Karpas-422 (cell line): ENCODE results near the gene KIF23. TPM values are rescaled to one million over a fixed set of nuclear protein-coding genes. Genes with fewer than 3 reads are reported as not detected.
"Not testable (repeated sequence)": the region's sequence is repeated elsewhere in the genome, so short reads cannot be mapped to it uniquely, and the experiment has no call there.

Experiments
- DNase-seq: peaks from one replicate; pipeline ENCODE4 v3.0.0-alpha.2; 2015
- H2AFZ ChIP-seq: fragments of 200-600 bp; sonication (generic); 2 replicates; pipeline ENCODE4 v1.6.1; 2014; ENCODE audit warnings: antibody characterized with exemption, low read length, mixed read lengths
- H3K27ac ChIP-seq: fragments of 200-600 bp; sonication (generic); 2 replicates; pipeline ENCODE4 v1.5.1; 2014; ENCODE audit warnings: mild to moderate bottlenecking, low read length, moderate library complexity
- H3K27me3 ChIP-seq: fragments of 200-600 bp; sonication (generic); 2 replicates; pipeline ENCODE4 v1.6.1; 2014; ENCODE audit warnings: low read length, mixed read lengths
- H3K36me3 ChIP-seq: fragments of 200-600 bp; sonication (generic); 2 replicates; pipeline ENCODE4 v1.6.1; 2014; ENCODE audit warnings: low read length, mixed read lengths; ENCODE audit not compliant: insufficient read depth
- H3K4me1 ChIP-seq: fragments of 200-600 bp; sonication (generic); 2 replicates; pipeline ENCODE4 v1.6.1; 2014; ENCODE audit warnings: mild to moderate bottlenecking, low read length, mixed read lengths
- H3K4me2 ChIP-seq: fragments of 200-600 bp; sonication (generic); 2 replicates; pipeline ENCODE4 v1.6.1; 2014; ENCODE audit warnings: low read length, low read depth, mild to moderate bottlenecking; ENCODE audit not compliant: poor library complexity, severe bottlenecking
- H3K4me3 ChIP-seq: fragments of 200-600 bp; sonication (generic); 2 replicates; pipeline ENCODE4 v1.5.1; 2014; ENCODE audit warnings: mild to moderate bottlenecking, antibody characterized with exemption, low read length, mixed read lengths
- H3K79me2 ChIP-seq: fragments of 200-600 bp; sonication (generic); 2 replicates; pipeline ENCODE4 v1.6.1; 2014; ENCODE audit warnings: mild to moderate bottlenecking, low read length, mixed read lengths
- H3K9ac ChIP-seq: fragments of 200-600 bp; sonication (generic); 2 replicates; pipeline ENCODE4 v1.6.0; 2014; ENCODE audit warnings: low read length
- H3K9me2 ChIP-seq: fragments of 200-600 bp; sonication (generic), shearing (Covaris generic); replicated peaks from 2 replicates; pipeline ENCODE4 v1.6.0; 2014; ENCODE audit warnings: mild to moderate bottlenecking, low read length, moderate library complexity; ENCODE audit not compliant: insufficient read depth
- H3K9me3 ChIP-seq: fragments of 300-700, 200-600 bp; sonication (generic); 2 replicates; pipeline ENCODE4 v1.6.1; 2014; ENCODE audit warnings: low read length, mixed read lengths
- H4K20me1 ChIP-seq: fragments of 200-600 bp; sonication (generic); 2 replicates; pipeline ENCODE4 v1.6.1; 2014; ENCODE audit warnings: mild to moderate bottlenecking, antibody characterized with exemption, low read length, low read depth; ENCODE audit not compliant: insufficient read depth
- total RNA-seq: library from RNA; depleted of rRNA; stranded (reverse); fragments of >200 nt; shearing (Covaris generic); gene quantifications from 2 replicates; pipeline ENCODE4 v1.2.3, GENCODE V29; 2014; ENCODE audit warnings: low replicate concordance

The KIF23 gene
- total RNA-seq, 1 experiment from 2014 or later, result 32.4 TPM

DNA sequence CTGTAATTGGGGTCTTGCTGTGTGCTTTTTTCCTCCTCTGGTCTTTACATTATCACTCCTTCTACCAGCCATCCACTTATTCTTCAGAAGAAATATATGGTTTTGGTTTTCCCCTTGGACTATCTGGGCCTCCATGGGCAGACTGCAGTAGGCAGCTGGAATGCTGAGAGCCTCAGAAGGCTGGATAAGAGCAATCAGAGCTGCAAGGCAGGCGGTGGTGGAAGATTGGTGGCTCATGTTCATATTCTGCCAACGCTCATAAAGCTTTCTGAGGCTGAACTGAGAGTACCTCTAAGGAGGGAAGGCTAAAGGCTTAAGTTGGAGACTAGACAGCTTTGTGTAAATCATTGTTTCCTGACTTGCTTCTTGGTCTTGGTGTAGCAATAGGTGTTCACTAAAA lies 32.8 kb downstream of the KIF23 start:
- no peak for DNase-seq
- Histone ChIP-seq H3K4me2 (no peak overlapping the region), H3K27ac (no peak overlapping the region), H3K9me3 (no peaks in the 10 kb centered on the region), H3K9ac (no peak overlapping the region), H3K4me3 (no peak overlapping the region), H3K79me2 (peaks cover 8% of the 10 kb centered on the region), H2AFZ (no peak overlapping the region), H3K4me1 (peaks cover 8% of the 10 kb centered on the region), H4K20me1 (no peaks in the 10 kb centered on the region), H3K36me3 (peaks cover 49% of the 10 kb centered on the region; the same call in 1 of the 2 replicates), H3K9me2 (no peaks in the 10 kb centered on the region), H3K27me3 (no peaks in the 10 kb centered on the region)

DNA sequence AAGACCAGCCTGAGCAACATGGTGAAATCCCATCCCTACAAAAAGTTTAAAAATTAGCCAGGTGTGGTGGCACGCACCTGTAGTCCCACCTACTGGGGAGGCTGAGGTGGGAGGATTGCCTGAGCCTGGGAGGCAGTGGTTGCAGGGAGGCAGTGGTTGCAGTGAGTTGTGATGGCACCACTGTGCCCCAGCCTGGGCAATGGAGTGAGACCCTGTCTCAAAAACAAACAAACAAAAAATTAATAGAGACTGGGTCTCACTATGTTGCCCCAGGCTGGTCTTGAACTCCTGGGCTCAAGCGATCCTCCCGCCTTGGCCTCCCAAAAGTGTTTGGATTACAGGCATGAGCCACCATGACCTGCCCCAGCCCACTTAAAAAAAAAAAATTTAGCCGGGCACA lies 36.1 kb downstream of the KIF23 start:
- H3K4me2 ChIP-seq, H3K27ac ChIP-seq, H3K9me3 ChIP-seq, H3K27me3 ChIP-seq, H3K4me3 ChIP-seq, DNase-seq, H3K9ac ChIP-seq, H2AFZ ChIP-seq, H3K9me2 ChIP-seq: not testable (repeated sequence)
- Histone ChIP-seq H3K36me3 (peaks cover 48% of the 10 kb centered on the region), H4K20me1 (peaks cover 23% of the 10 kb centered on the region), H3K4me1 (peaks cover 32% of the 10 kb centered on the region), H3K79me2 (peaks cover 17% of the 10 kb centered on the region)

DNA sequence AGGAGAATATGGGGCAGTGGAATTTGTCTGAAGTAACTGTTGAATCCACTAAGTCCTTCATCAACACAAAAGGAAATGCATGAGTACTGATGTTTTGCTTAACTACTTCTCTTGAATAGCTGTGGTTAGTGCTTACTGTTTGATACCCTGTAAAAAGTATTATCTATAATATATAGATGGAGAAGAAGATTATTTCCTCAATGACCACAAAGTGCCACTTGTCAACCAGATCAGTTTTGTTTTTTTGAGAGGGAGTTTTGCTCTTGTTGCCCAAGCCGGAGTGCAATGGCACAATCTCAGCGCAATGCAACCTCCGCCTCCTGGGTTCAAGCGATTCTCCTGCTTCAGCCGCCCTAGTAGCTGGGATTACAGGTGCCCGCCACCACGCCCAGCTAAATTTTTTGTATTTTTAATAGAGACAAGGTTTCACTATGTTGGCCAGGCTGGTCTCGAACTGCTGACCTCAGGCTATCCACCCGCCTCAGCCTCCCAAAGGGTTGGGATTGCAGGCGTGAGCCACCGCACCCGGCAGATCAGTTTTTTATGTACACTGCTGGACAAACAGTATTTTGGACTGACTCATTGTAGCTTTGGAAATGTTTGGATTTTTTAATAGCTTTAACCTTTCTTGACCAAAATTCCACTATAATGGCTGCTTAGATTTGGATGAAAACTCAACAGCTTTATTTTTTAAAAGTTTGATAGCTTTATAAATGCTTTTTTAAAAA lies 37.0 kb downstream of the KIF23 start:
- Histone ChIP-seq H4K20me1 (peaks cover 29% of the 10 kb centered on the region), H3K36me3 (peaks cover 48% of the 10 kb centered on the region), H3K27me3 (no peaks in the 10 kb centered on the region), H3K9me3 (no peaks in the 10 kb centered on the region), H3K4me2 (peak overlapping the region; percentile 89), H3K4me1 (peaks cover 36% of the 10 kb centered on the region), H3K79me2 (peaks cover 17% of the 10 kb centered on the region), H3K27ac (peak overlapping the region; percentile 83), H3K9me2 (no peaks in the 10 kb centered on the region), H3K9ac (peak overlapping the region; percentile 72), H3K4me3 (peak overlapping the region; percentile 97), H2AFZ (no peak overlapping the region)
- DNase-seq, result no peak

DNA sequence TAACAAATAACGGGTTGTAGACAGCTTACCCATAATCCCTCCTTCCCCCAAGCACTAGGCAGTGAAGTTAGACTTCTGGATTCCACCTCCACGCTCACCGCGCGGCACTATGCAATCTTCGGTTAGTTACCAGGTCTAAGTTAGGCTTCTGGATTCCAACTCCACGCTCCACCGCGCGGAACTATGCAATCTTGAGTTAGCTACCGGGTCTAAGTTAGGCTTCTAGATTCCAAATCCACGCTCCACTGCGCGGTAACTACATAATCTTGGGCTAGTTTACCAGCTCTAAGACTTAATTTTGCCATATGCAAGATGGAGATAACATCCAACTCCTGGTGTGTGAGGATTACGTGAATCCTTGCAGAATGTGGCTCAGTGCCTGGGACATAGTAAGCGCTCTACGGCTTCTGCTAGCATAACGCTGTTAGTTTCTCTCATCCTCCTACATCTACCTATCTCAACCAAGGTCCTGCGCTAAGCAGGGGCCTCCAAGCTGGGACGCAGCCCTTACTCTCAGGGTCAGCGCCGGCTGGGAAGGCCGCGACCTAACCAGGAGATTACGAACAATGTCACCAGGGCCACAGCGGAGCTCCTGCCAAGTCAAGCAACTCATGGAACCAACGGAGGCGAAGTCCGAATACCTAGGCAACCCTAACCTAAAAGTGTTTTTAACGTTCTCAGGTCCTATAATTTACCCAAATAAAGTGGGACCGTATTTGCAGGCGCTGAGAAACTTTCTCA lies 38.0 kb downstream of the KIF23 start:
- Histone ChIP-seq H3K36me3 (peaks cover 43% of the 10 kb centered on the region), H3K9me2 (no peaks in the 10 kb centered on the region), H3K27ac (peak overlapping the region; percentile 83), H3K27me3 (no peaks in the 10 kb centered on the region), H3K4me2 (peak overlapping the region; percentile 89), H4K20me1 (peaks cover 36% of the 10 kb centered on the region), H3K9ac (peak overlapping the region; percentile 72), H3K9me3 (no peaks in the 10 kb centered on the region), H3K79me2 (peaks cover 17% of the 10 kb centered on the region), H2AFZ (peak overlapping the region; percentile 46), H3K4me1 (peaks cover 37% of the 10 kb centered on the region), H3K4me3 (peak overlapping the region; percentile 97)
- DNase-seq, result peak; percentile 65

DNA sequence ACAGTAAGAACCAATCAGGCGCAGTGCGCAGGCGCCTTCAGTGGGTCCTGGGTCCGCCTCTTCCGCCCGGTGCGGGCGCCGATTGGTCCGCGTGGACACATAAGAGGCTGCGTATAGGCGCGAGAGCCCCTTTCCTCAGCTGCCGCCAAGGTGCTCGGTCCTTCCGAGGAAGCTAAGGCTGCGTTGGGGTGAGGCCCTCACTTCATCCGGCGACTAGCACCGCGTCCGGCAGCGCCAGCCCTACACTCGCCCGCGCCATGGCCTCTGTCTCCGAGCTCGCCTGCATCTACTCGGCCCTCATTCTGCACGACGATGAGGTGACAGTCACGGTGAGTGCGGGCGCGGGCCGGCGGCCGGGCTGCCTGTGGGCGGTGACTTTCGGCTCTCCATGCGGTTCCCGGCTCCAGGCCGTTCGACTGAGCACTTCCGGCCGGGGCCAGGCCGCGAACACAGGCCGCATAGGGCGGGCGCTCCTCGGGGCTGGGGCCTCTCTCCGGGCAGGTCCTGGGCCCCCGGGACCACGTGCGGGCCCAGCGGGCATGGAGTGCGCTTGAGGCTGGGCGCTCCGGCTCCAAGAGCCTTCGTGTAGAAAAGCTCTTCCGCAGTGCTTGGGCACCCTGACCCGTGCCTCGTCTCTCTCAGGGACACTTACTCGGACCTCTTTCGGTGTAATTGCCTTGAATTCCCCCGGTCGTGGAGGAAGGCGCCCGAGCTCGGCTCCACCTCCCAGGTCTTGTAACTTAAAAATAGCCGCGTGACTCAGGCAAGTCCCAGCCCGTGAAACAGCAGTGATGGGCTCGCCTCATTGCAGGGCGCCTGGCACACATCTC lies 38.8 kb downstream of the KIF23 start, which contains the start of gene RPLP1:
Gene RPLP1 (plus strand): TSS at position 127 of the 830 bp plus-strand sequence. CDS start 131 bp downstream, at position 258.
- peaks cover 43% of the 10 kb centered on the region for H4K20me1 ChIP-seq
- H3K27me3 ChIP-seq, result no peaks in the 10 kb centered on the region
- peak within 1 kb of the TSS; percentile 46 for H2AFZ ChIP-seq
- H3K4me3 ChIP-seq, result peak within 1 kb of the TSS; percentile 97
- peak; percentile 98 for DNase-seq
- peak within 1 kb of the TSS; percentile 97 for H3K9ac ChIP-seq
- no peaks in the 10 kb centered on the region for H3K9me3 ChIP-seq
- H3K4me1 ChIP-seq, result peaks cover 42% of the 10 kb centered on the region
- H3K79me2 ChIP-seq, result peaks cover 17% of the 10 kb centered on the region
- no peaks in the 10 kb centered on the region for H3K9me2 ChIP-seq
- H3K4me2 ChIP-seq, result peak within 1 kb of the TSS; percentile 98
- peak within 1 kb of the TSS; percentile 83 for H3K27ac ChIP-seq
- peaks cover 38% of the 10 kb centered on the region for H3K36me3 ChIP-seq

DNA sequence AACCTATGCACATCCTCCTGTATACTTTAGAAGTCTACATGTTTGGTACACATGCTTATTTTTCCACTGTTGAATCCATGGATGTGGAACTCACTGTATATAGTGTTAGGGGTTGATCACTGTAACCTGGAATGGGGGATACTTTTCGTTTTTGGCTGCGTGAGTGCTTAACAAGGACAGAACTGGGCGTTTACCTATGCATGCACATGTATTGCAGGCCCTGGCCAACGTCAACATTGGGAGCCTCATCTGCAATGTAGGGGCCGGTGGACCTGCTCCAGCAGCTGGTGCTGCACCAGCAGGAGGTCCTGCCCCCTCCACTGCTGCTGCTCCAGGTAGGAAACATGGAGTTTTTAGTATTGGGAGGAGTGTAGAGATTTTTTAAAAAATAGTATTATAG lies 40.8 kb downstream of the KIF23 start:
- H3K36me3 ChIP-seq, result peaks cover 32% of the 10 kb centered on the region
- no peaks in the 10 kb centered on the region for H3K27me3 ChIP-seq
- no peak overlapping the region for H3K27ac ChIP-seq
- no peaks in the 10 kb centered on the region for H3K9me2 ChIP-seq
- peak overlapping the region; percentile 98 for H3K4me2 ChIP-seq
- no peaks in the 10 kb centered on the region for H3K9me3 ChIP-seq
- peaks cover 17% of the 10 kb centered on the region for H3K79me2 ChIP-seq
- H3K9ac ChIP-seq, result no peak overlapping the region
- DNase-seq, result no peak
- no peak overlapping the region for H2AFZ ChIP-seq
- peaks cover 43% of the 10 kb centered on the region for H4K20me1 ChIP-seq
- no peak overlapping the region for H3K4me3 ChIP-seq
- peaks cover 45% of the 10 kb centered on the region for H3K4me1 ChIP-seq

DNA sequence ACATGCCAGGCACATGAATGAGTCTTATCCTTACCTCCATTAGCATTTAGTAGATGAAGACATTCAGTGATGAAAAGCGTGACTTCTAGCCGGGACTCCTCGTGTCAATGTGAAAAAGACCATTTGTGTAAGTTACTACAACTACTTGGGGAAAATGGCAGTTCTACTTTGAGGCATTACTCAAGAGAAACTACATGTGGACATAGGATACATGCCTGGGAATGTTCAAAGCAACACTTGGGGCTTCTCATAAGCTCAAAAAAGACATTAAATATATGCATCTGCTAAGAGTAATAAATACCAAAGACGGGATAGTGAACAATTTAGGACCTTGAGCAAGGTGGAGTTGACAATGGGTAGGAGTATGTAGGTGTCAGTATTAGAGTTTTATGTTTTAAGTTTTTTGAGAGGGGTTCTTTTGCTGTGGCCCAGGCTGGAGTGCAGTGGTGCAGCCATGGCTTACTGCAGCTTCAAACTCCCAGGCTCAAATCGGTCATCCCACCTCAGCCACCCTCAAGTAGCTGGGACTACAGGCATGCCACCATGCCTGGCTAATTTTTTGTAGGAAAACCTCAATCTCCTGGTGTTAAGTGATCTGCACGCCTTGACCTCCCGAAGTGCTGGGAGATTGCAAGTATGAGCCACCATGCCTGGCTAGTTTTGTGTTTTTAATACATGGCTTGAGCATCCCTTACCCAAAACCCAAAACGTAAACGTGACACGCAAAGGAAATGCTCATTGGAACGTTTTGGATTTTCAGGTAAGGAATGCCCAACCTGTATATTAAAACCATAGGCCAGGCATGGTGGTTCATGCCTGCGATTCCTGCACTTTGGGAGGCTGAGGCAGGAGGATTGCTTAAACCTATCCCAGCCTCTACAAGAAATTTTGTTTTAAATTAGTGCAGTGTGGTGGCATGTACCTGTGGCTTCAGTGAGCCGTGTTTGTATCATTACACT lies 42.3 kb downstream of the KIF23 start:
- DNase-seq, result no peak
- Histone ChIP-seq H3K4me1 (peaks cover 41% of the 10 kb centered on the region), H3K27me3 (no peaks in the 10 kb centered on the region), H4K20me1 (peaks cover 43% of the 10 kb centered on the region), H3K4me2 (no peak overlapping the region), H3K36me3 (peaks cover 32% of the 10 kb centered on the region), H3K9ac (no peak overlapping the region), H3K4me3 (no peak overlapping the region), H2AFZ (no peak overlapping the region), H3K79me2 (peaks cover 17% of the 10 kb centered on the region), H3K9me2 (no peaks in the 10 kb centered on the region), H3K9me3 (no peaks in the 10 kb centered on the region), H3K27ac (no peak overlapping the region)
